H54 (cell line): ENCODE results near the gene ZNF385D.
A peak's percentile ranks its signal among the peaks of the same experiment; 100 is the strongest.

Experiments used
- DNase-seq: peaks from one replicate; pipeline ENCODE4 v3.0.0; 2011; ENCODE audit warnings: low spot score, mixed read lengths; ENCODE audit not compliant: insufficient read length
- FAIRE-seq: peaks from 3 replicates; lab custom pipeline; 2011; peaks lifted over from hg19 to GRCh38; lab: Jason Lieb, UNC
- POLR2A ChIP-seq: IDR thresholded peaks from 2 replicates; pipeline ENCODE4 v1.6.1; 2011; ENCODE audit warnings: low read depth, mild to moderate bottlenecking, low read length

Gene ZNF385D

GRCh38 chr3:21641959-21642358, 109.1 kb downstream of the ZNF385D start:
- no peak for TF ChIP-seq POLR2A
- FAIRE-seq (no peak), DNase-seq (no peak)

DNA sequence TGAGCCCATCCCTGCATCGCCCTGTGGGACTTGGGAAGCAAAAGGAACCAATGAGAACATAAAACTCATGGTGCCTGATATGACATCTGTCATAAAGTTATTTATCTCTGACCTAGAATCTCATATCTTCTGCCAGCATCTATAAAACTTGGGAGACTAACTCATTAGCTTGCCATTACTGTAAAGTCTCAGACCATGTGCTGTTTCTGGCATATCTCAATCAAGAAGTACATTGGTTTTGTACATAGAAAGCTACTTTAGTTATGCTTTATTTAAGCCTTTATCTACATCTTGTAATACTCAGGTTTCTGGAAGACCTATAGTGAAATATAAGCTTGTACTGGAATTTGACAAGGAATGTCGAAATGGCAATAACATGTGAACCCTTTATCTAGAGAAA, 112.5 kb downstream of the ZNF385D start:
- FAIRE-seq (no peak), DNase-seq (no peak)
- no peak for TF ChIP-seq POLR2A

- DNase-seq (no peak), FAIRE-seq (no peak)
- TF ChIP-seq POLR2A: no peak
Measured at GRCh38 chr3:21634112-21634511, 116.9 kb downstream of the ZNF385D start.

- TF ChIP-seq POLR2A: no peak
- FAIRE-seq: no peak
Measured at GRCh38 chr3:21624524-21624923, 126.5 kb downstream of the ZNF385D start.

GRCh38 chr3:21621181-21621651, 129.8 kb downstream of the ZNF385D start:
- no peak for TF ChIP-seq POLR2A
- DNase-seq: no peak
- no peak for FAIRE-seq

More at GRCh38 chr3:21624524-21624923, 126.5 kb downstream of the ZNF385D start:
- DNase-seq: no peak

DNA sequence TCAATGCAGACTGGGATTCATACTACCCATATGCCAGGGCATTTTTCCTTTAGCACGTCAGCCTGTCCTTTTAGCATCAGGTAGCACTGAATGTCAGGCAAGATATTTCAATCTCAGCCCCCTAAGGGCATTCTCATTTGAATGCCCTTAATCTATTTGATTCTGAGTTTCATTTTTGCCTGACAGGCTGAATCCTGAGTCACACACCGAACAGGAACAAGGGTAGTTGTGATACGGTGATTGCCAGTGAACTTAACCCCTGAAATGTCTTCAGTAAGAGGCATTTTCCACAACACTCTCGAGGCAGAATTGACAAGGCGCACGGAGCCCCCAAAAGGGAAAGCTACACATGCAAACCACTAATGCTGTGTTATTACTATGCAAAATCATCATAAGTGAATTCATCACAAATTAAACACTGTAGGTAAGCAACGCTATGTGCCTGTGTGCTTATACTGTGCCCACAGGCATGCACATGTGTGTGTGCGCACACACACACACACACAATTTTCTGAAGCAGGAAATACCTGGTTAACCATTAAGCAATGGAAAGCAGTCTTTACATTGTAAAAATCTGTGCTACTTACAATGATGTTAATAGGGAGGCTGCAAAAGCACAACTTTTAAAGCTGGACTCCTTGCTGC, 130.4 kb downstream of the ZNF385D start:
- TF ChIP-seq POLR2A: no peak
- DNase-seq (peak; percentile 0), FAIRE-seq (peak; percentile 45)

GRCh38 chr3:21618695-21619094, 132.3 kb downstream of the ZNF385D start:
- DNase-seq (no peak), FAIRE-seq (no peak)
- TF ChIP-seq POLR2A: no peak

DNA sequence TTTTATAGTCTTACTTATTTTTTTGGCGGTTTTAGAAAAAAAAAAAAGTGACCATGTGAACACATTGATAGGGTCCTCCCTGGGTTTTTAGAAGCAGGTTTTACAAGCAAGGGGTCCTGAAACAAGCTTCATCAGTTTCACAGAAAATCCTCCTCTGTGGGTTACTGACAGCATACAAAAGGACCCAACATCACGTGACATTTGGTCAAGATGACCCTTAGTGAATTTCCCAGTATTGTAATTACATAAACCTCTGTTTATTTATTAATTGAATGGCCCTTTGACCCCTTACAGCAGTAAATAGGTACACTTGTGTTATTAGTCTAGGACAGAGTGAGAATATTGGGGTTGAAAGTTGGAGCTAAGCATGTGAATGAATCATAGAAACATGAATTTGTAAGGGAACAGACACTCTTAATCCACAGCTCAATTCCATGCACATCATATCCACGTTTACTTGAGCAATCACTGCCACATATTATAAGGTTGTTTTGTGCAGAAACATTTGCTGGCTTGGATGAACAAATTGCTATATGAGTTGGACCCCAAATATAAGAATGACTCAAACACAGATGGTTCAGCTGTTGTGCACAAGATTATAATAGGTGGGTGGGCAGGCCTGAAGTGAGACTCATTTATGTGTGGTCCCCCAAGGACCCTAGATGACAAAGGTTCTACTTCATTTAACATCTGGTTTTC, 137.5 kb downstream of the ZNF385D start:
- no peak for FAIRE-seq
- no peak for TF ChIP-seq POLR2A

DNA sequence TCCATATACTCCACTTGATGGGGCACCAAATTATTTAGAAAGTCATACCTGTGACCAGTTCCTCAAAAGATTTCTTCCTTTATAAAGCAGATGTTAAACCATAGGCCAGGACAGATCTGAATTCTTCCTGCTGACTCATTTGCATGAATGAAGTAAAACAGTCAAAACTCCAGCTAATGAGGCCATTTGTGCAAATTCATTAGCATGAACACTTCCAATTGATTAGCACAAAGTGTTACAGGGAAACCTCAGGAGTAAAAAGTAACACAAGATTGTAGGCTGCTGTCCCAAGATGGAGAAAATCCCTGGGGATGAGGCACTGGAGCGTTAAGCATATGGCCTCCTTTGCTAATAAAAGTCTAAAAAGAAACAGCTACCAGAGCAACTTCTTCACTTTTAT, 149.8 kb downstream of the ZNF385D start:
- DNase-seq (no peak), FAIRE-seq (no peak)
- no peak for TF ChIP-seq POLR2A

More for the DNA sequence above, 137.5 kb downstream of the ZNF385D start:
- DNase-seq: no peak

GRCh38 chr3:21599890-21600289, 151.1 kb downstream of the ZNF385D start:
- no peak for DNase-seq
- FAIRE-seq: no peak
- no peak for TF ChIP-seq POLR2A

DNA sequence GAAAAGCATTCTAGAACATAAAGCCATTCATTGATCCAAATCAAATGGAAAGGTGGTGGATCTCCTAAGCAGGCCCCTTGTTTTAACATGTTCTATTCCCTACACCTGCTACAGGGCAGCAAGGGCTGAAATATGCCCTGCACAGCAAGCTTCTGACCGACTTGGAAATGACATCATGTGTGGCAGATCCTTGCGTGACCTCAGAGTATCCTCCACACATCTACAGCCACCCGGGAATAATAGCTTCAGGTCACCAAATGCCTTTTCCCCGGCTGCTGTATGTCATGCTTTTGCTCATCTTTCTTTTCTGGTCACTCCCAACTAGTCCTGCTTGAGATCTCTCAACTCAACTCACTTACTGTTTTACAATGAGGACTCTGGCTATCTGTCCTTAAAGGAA, 158.2 kb downstream of the ZNF385D start:
- no peak for TF ChIP-seq POLR2A
- DNase-seq: no peak
- no peak for FAIRE-seq

DNA sequence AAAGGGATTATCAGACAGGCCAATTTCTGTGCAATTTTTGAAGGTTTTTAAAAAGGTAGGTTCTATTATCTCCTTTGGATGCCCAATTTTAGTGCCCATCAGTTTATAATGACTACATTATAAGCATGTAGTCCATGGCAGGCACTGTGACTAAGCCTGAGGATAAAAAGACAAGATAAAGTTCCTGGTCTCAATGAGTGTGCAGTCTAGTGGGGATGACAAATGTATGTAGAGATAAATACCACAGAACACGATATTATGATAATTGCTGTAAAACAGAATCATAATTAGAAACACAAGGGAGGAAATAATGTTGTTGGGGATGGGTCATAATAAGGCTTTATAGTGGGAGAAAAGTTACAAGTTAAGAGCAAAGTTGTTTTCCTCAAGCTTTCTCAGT, 163.1 kb downstream of the ZNF385D start:
- DNase-seq (no peak), FAIRE-seq (no peak)
- no peak for TF ChIP-seq POLR2A

- no peak for DNase-seq
- TF ChIP-seq POLR2A: no peak
- FAIRE-seq: no peak
Measured at GRCh38 chr3:21585216-21585740, 165.7 kb downstream of the ZNF385D start.

DNA sequence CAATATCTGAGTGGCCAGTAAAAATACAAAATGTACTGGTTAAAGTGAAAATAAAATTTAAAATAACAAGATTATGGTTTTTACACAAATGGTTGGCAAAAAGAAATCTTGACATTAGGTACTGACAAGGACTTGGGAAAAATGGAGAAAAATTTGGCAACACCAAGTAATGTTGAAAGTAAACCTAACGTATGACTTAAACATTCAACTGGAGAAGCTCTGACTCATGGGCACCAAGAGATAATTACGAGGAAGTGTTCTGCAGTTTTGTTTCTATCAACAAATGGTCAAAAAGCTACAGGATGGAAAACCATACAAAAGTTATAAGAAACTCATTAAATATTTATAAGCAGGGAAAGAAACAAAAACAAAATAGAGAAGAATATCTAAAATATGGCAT, 177.7 kb downstream of the ZNF385D start:
- DNase-seq (no peak), FAIRE-seq (no peak)
- TF ChIP-seq POLR2A: no peak
